Activated naive CD8-positive, alpha-beta T cell (primary cell): ENCODE measurements around the gene SGK1.
"Not testable (repeated sequence)": the region's sequence is repeated elsewhere in the genome, so short reads cannot be mapped to it uniquely, and the experiment has no call there.

Source experiments
- H3K27ac Mint-ChIP-seq: one replicate; pipeline ENCODE4 v1.8.0; 2021; ENCODE audit warnings: mixed read lengths
- H3K27me3 Mint-ChIP-seq: one replicate; pipeline ENCODE4 v1.8.0; 2021; ENCODE audit warnings: mixed read lengths
- H3K36me3 Mint-ChIP-seq: one replicate; pipeline ENCODE4 v1.8.0; 2021; ENCODE audit warnings: mixed read lengths
- H3K4me1 Mint-ChIP-seq: one replicate; pipeline ENCODE4 v1.8.0; 2021; ENCODE audit warnings: low read depth, mixed read lengths
- H3K4me3 Mint-ChIP-seq: one replicate; pipeline ENCODE4 v1.8.0; 2021; ENCODE audit warnings: mild to moderate bottlenecking, mixed read lengths
- H3K9me3 Mint-ChIP-seq: one replicate; pipeline ENCODE4 v1.8.0; 2021; ENCODE audit warnings: low read depth, mixed read lengths

SGK1 gene

GRCh38 chr6:134240665-134241431 lies 77.1 kb downstream of the SGK1 start:
- H3K4me3 Mint-ChIP-seq: peak overlapping the region; percentile 59
- no peaks in the 10 kb centered on the region for H3K9me3 Mint-ChIP-seq
- H3K4me1 Mint-ChIP-seq: peaks cover 64% of the 10 kb centered on the region
- H3K27ac Mint-ChIP-seq: peak overlapping the region; percentile 90
- H3K27me3 Mint-ChIP-seq: no peaks in the 10 kb centered on the region
- peaks cover 7% of the 10 kb centered on the region for H3K36me3 Mint-ChIP-seq

GRCh38 chr6:134238960-134239795 lies 78.7 kb downstream of the SGK1 start:
- peak overlapping the region; percentile 15 for H3K4me3 Mint-ChIP-seq
- peak overlapping the region; percentile 90 for H3K27ac Mint-ChIP-seq
- no peaks in the 10 kb centered on the region for H3K9me3 Mint-ChIP-seq
- peaks cover 63% of the 10 kb centered on the region for H3K4me1 Mint-ChIP-seq
- peaks cover 7% of the 10 kb centered on the region for H3K36me3 Mint-ChIP-seq
- no peaks in the 10 kb centered on the region for H3K27me3 Mint-ChIP-seq

- Mint-ChIP-seq H3K36me3 (peaks cover 7% of the 10 kb centered on the region), H3K9me3 (no peaks in the 10 kb centered on the region), H3K4me1 (peaks cover 64% of the 10 kb centered on the region), H3K27me3 (no peaks in the 10 kb centered on the region), H3K27ac (peak overlapping the region; percentile 68), H3K4me3 (no peak overlapping the region)
Observed at GRCh38 chr6:134238006-134238405, 79.9 kb downstream of the SGK1 start.

- Mint-ChIP-seq H3K27ac (peak overlapping the region; percentile 94), H3K4me3 (peak overlapping the region; percentile 63)
Observed at GRCh38 chr6:134235937-134236751, 81.8 kb downstream of the SGK1 start.

GRCh38 chr6:134235334-134235733 lies 82.6 kb downstream of the SGK1 start:
- Mint-ChIP-seq H3K4me1 (peaks cover 53% of the 10 kb centered on the region), H3K4me3 (peak overlapping the region; percentile 63)

More at GRCh38 chr6:134235937-134236751, 81.8 kb downstream of the SGK1 start:
- Mint-ChIP-seq H3K27me3 (no peaks in the 10 kb centered on the region), H3K36me3 (peaks cover 5% of the 10 kb centered on the region), H3K9me3 (no peaks in the 10 kb centered on the region), H3K4me1 (peaks cover 60% of the 10 kb centered on the region)

GRCh38 chr6:134233180-134233955 lies 84.5 kb downstream of the SGK1 start:
- Mint-ChIP-seq H3K4me3 (no peak overlapping the region), H3K27me3 (no peaks in the 10 kb centered on the region), H3K27ac (no peak overlapping the region), H3K4me1 (peaks cover 42% of the 10 kb centered on the region), H3K36me3 (peaks cover 5% of the 10 kb centered on the region), H3K9me3 (no peaks in the 10 kb centered on the region)

More at GRCh38 chr6:134235334-134235733, 82.6 kb downstream of the SGK1 start:
- H3K9me3 Mint-ChIP-seq, H3K27me3 Mint-ChIP-seq, H3K36me3 Mint-ChIP-seq: not testable (repeated sequence)
- peak overlapping the region; percentile 94 for H3K27ac Mint-ChIP-seq

- peaks cover 2% of the 10 kb centered on the region for H3K36me3 Mint-ChIP-seq
- H3K27me3 Mint-ChIP-seq: no peaks in the 10 kb centered on the region
- no peak overlapping the region for H3K27ac Mint-ChIP-seq
- no peak overlapping the region for H3K4me3 Mint-ChIP-seq
- no peaks in the 10 kb centered on the region for H3K9me3 Mint-ChIP-seq
- H3K4me1 Mint-ChIP-seq: peaks cover 25% of the 10 kb centered on the region
Observed at GRCh38 chr6:134230940-134231339, 87.0 kb downstream of the SGK1 start.

GRCh38 chr6:134230087-134230700 lies 87.7 kb downstream of the SGK1 start:
- peaks cover 20% of the 10 kb centered on the region for H3K4me1 Mint-ChIP-seq
- no peaks in the 10 kb centered on the region for H3K27me3 Mint-ChIP-seq
- no peak overlapping the region for H3K4me3 Mint-ChIP-seq
- H3K27ac Mint-ChIP-seq: peak overlapping the region; percentile 79
- H3K36me3 Mint-ChIP-seq: peaks cover 2% of the 10 kb centered on the region
- no peaks in the 10 kb centered on the region for H3K9me3 Mint-ChIP-seq

GRCh38 chr6:134229520-134229919 lies 88.4 kb downstream of the SGK1 start:
- Mint-ChIP-seq H3K27me3 (no peaks in the 10 kb centered on the region), H3K36me3 (peaks cover 2% of the 10 kb centered on the region), H3K4me1 (peaks cover 15% of the 10 kb centered on the region), H3K4me3 (no peak overlapping the region), H3K9me3 (no peaks in the 10 kb centered on the region), H3K27ac (no peak overlapping the region)

- no peak overlapping the region for H3K4me3 Mint-ChIP-seq
- no peaks in the 10 kb centered on the region for H3K27me3 Mint-ChIP-seq
- H3K4me1 Mint-ChIP-seq: peaks cover 4% of the 10 kb centered on the region
- no peaks in the 10 kb centered on the region for H3K9me3 Mint-ChIP-seq
- no peak overlapping the region for H3K27ac Mint-ChIP-seq
- peaks cover 2% of the 10 kb centered on the region for H3K36me3 Mint-ChIP-seq
Observed at GRCh38 chr6:134223796-134224420, 94.0 kb downstream of the SGK1 start.

- Mint-ChIP-seq H3K36me3 (no peaks in the 10 kb centered on the region), H3K4me1 (peaks cover 16% of the 10 kb centered on the region), H3K27ac (no peak overlapping the region), H3K27me3 (no peaks in the 10 kb centered on the region), H3K4me3 (no peak overlapping the region), H3K9me3 (no peaks in the 10 kb centered on the region)
Observed at GRCh38 chr6:134221250-134221649, 96.7 kb downstream of the SGK1 start.

GRCh38 chr6:134217798-134218140 lies 100.1 kb downstream of the SGK1 start:
- peaks cover 19% of the 10 kb centered on the region for H3K4me1 Mint-ChIP-seq

GRCh38 chr6:134217105-134217797 lies 100.7 kb downstream of the SGK1 start:
- Mint-ChIP-seq H3K4me1 (peaks cover 19% of the 10 kb centered on the region), H3K9me3 (no peaks in the 10 kb centered on the region), H3K27ac (no peak overlapping the region), H3K36me3 (peaks cover 2% of the 10 kb centered on the region), H3K4me3 (no peak overlapping the region), H3K27me3 (no peaks in the 10 kb centered on the region)

More at GRCh38 chr6:134217798-134218140, 100.1 kb downstream of the SGK1 start:
- peaks cover 2% of the 10 kb centered on the region for H3K36me3 Mint-ChIP-seq
- no peak overlapping the region for H3K4me3 Mint-ChIP-seq
- no peak overlapping the region for H3K27ac Mint-ChIP-seq
- H3K9me3 Mint-ChIP-seq: no peaks in the 10 kb centered on the region
- no peaks in the 10 kb centered on the region for H3K27me3 Mint-ChIP-seq
